GM12873 (cell line): ENCODE measurements around the gene IGFBP3.

Experiments
- TF ChIP-seq, protein P1 (sequence below): IDR thresholded peaks from 2 replicates; pipeline ENCODE4 v1.5.1; 2012; ENCODE audit warnings: low read depth, mild to moderate bottlenecking, moderate library complexity, low read length, control low read depth; ENCODE audit not compliant: insufficient read depth; ENCODE audit errors: missing control alignments

Gene IGFBP3

DNA sequence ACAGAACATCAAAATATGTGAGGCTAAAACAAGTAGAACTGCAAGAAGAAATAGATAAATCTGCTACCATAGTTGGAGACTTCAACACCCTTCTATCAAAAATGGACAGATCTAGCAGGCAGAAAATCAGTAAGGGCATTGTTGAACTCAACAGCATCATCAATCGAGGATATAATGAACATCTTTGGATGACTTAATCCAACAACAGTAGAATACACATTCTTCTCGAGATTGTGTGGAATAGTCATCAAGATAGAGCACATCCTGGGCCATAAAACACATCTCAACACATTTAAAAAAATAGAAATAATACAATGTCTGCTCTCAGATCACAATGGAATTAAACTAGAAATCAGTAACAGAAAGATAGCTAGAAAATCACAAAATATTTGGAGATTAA is 22.9 kb downstream of the IGFBP3 start:
- TF ChIP-seq, protein P1, sequence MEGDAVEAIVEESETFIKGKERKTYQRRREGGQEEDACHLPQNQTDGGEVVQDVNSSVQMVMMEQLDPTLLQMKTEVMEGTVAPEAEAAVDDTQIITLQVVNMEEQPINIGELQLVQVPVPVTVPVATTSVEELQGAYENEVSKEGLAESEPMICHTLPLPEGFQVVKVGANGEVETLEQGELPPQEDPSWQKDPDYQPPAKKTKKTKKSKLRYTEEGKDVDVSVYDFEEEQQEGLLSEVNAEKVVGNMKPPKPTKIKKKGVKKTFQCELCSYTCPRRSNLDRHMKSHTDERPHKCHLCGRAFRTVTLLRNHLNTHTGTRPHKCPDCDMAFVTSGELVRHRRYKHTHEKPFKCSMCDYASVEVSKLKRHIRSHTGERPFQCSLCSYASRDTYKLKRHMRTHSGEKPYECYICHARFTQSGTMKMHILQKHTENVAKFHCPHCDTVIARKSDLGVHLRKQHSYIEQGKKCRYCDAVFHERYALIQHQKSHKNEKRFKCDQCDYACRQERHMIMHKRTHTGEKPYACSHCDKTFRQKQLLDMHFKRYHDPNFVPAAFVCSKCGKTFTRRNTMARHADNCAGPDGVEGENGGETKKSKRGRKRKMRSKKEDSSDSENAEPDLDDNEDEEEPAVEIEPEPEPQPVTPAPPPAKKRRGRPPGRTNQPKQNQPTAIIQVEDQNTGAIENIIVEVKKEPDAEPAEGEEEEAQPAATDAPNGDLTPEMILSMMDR: no peak

- TF ChIP-seq, protein P1: no peak
Measured at GRCh38 chr7:45897042-45897690, 23.9 kb downstream of the IGFBP3 start.

- TF ChIP-seq, protein P1: no peak
Measured at GRCh38 chr7:45894665-45895062, 26.4 kb downstream of the IGFBP3 start.

DNA sequence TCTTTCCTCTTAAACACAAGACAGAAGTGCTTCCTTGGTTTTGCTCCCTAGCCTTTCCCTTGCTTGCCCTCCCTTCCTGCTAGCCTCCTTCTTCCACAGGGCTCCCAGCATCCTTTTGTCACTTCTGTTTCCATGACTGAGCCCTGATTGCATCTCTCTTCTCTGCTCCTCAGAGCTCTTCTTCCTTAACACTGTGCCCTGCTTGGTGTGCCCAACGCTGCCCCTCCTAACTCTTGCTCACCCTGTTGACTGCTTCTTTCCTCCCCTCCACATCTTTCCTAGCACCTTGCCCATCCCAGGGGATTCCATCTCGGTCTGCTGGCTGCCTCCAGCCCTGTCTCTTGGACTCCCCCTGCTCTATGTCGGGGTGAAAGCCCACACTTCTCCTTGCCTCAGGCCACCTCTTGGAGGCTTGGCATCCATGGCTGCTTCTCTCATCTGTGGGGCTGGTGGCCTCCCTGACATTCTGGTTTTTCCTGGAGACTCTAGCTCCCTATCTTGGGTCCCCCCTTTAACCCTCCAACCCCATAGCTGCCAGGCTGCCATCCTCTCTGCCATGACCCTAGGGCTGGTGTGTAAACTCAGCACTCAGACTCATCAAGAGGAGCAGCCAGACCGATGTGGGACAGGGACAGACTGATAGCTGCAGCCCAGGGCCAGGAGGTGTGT is 26.9 kb downstream of the IGFBP3 start:
- TF ChIP-seq, protein P1: no peak

DNA sequence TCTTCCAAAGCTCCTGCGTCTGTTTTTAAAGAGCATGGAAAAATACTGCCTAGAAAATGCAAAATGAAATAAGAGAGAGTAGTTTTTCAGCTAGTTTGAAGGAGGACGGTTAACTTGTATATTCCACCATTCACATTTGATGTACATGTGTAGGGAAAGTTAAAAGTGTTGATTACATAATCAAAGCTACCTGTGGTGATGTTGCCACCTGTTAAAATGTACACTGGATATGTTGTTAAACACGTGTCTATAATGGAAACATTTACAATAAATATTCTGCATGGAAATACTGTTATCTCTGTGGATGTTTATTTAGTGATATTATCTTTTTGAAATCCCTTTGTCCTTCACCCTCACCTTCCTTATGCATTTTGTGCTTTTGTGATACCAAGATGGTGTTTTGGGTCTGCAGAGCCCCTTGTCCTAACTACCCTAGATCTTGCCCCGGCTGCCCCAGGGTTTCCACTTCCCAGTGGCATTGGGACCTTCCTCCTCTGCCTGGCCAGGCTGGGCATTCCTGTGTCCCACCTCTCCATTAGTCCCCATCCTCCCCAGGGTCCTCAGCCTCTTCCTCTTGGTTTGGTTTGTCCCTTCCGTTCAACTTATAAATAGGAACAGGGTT is 27.6 kb downstream of the IGFBP3 start:
- TF ChIP-seq, protein P1: no peak

- TF ChIP-seq, protein P1: no peak
Measured at GRCh38 chr7:45892407-45893035, 28.6 kb downstream of the IGFBP3 start.
